AG04449 (cell line): ENCODE results near the gene TLCD2.

Experiments
- CTCF ChIA-PET: fragments of 350-600 bp; formaldehyde crosslinking; extraction: SDS; loops from one replicate; lab custom pipeline; 2021; ENCODE audit warnings: antibody characterized with exemption; lab: Yijun Ruan, JAX
- POLR2A ChIA-PET: fragments of 400-600, 350-600 bp; formaldehyde crosslinking; extraction: SDS; loops from one replicate; lab custom pipeline; 2020; ENCODE audit warnings: antibody characterized with exemption, inconsistent platforms; lab: Yijun Ruan, JAX
- DNase-seq: peaks from one replicate; pipeline ENCODE4 v3.0.0-alpha.2; 2010; ENCODE audit warnings: low read depth, low spot score
- H3K4me3 ChIP-seq: 2 replicates; pipeline ENCODE4 v1.5.1; 2011; ENCODE audit warnings: low read depth, mild to moderate bottlenecking, control low read depth, low read length
- TF ChIP-seq, protein P1 (sequence below): IDR thresholded peaks from one replicate; pipeline ENCODE4 v1.5.1; 2011; ENCODE audit warnings: mild to moderate bottlenecking, moderate library complexity, low read length, control low read depth, inconsistent platforms; ENCODE audit not compliant: insufficient read depth; ENCODE audit errors: missing control alignments

Gene TLCD2

GRCh38 chr17:1736348-1737281, 26.4 kb upstream of the TLCD2 start:
- no peak overlapping the region for H3K4me3 ChIP-seq
- ChIA-PET CTCF (interaction anchor here (1.2 to 1.5 kb wide), 3 partner anchors 15 to 47 kb away, joined by 3 to 7 read pairs (median 6); no protein-coding TSS in a partner anchor), POLR2A (interaction anchor here (0.7 to 0.9 kb wide), 2 partner anchors 20 to 33 kb away, joined by 3 to 5 read pairs; no protein-coding TSS in a partner anchor)
- DNase-seq, result peak; percentile 40
- TF ChIP-seq, protein P1, sequence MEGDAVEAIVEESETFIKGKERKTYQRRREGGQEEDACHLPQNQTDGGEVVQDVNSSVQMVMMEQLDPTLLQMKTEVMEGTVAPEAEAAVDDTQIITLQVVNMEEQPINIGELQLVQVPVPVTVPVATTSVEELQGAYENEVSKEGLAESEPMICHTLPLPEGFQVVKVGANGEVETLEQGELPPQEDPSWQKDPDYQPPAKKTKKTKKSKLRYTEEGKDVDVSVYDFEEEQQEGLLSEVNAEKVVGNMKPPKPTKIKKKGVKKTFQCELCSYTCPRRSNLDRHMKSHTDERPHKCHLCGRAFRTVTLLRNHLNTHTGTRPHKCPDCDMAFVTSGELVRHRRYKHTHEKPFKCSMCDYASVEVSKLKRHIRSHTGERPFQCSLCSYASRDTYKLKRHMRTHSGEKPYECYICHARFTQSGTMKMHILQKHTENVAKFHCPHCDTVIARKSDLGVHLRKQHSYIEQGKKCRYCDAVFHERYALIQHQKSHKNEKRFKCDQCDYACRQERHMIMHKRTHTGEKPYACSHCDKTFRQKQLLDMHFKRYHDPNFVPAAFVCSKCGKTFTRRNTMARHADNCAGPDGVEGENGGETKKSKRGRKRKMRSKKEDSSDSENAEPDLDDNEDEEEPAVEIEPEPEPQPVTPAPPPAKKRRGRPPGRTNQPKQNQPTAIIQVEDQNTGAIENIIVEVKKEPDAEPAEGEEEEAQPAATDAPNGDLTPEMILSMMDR, result no peak

DNA sequence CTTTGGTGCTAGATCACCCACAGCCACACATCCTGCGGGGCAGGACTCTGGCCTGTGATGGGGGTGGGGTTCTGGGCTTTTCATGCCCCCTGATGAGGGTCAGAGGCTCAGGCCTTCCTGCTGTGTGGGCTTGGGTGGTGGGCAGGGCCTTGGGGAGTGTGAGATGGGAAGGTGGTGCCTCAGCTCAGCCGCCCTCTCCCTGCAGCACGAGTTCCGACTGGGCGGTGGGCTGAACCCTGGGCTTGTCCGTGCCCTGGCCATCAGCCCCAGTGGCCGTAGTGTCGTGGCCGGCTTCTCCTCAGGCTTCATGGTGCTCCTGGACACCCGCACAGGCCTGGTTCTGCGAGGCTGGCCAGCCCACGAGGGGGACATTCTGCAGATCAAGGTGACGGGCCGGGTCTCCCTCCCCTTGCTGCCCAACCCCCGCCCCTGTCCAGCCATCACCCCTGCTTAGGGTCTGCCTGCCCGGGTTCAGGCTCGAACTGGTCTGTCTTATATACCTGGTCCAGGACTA, 25.7 kb upstream of the TLCD2 start:
- POLR2A ChIA-PET, result interaction anchor here (0.9 kb wide), 1 partner anchor 19 kb away, joined by 5 read pairs; no protein-coding TSS in a partner anchor
- no peak overlapping the region for H3K4me3 ChIP-seq
- TF ChIP-seq, protein P1, result no peak
- CTCF ChIA-PET, result interaction anchor here (1.4 to 1.5 kb wide), 2 partner anchors 14 to 48 kb away, joined by 6 to 7 read pairs; no protein-coding TSS in a partner anchor
- DNase-seq, result no peak

- no peak for DNase-seq
- ChIA-PET CTCF (no interaction called here), POLR2A (interaction anchor here (0.7 kb wide), 1 partner anchor 33 kb away, joined by 3 read pairs; no protein-coding TSS in a partner anchor)
- TF ChIP-seq, protein P1, result no peak
- H3K4me3 ChIP-seq, result no peak overlapping the region
Measured at GRCh38 chr17:1735418-1735817, 25.2 kb upstream of the TLCD2 start.

DNA sequence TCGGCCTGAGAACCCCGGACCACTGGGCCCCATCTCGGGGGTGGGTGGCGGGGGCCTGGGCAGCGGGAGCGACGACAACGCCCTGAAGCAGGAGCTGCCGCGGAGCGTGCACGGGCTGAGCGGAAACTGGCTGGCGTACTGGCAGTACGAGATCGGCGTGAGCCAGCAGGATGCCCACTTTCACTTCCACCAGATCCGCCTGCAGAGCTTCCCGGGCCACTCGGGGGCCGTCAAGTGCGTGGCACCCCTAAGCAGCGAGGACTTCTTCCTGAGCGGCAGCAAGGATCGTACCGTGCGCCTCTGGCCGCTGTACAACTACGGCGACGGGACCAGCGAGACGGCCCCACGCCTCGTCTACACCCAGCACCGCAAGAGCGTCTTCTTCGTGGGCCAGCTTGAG, 23.6 kb upstream of the TLCD2 start:
- ChIA-PET POLR2A (no interaction called here), CTCF (interaction anchor here (1.7 kb wide), 1 partner anchor 12 kb away, joined by 4 read pairs; no protein-coding TSS in a partner anchor)
- DNase-seq, result no peak
- no peak overlapping the region for H3K4me3 ChIP-seq
- TF ChIP-seq, protein P1, result no peak

DNA sequence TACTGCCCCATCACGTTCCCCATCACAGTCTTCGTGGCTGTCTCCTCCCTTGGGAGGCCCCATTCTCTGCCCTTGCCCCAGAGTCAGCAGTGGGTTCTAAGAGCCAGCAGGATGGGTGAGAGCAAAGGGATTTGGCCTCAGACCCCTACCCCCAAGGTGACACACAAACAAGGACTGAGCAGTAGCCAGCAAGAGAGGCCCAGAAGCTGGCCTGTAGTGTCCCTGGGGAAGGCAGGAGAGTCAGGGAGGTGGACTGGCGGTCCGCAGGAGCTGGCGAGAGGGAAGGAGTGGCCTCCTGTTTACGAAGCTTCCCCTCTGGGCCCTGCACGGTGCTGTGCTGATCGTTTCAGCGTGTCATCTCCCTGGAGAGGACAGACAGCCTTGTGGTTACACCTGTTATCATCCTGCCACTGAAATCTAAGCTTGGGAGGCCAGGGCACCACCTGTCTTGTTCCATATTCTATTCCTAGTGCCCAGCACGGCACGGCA, 22.7 kb upstream of the TLCD2 start:
- no peak overlapping the region for H3K4me3 ChIP-seq
- DNase-seq, result no peak
- TF ChIP-seq, protein P1, result no peak
- POLR2A ChIA-PET, result interaction anchor here (1.6 kb wide), 1 partner anchor 16 kb away, joined by 9 read pairs; no protein-coding TSS in a partner anchor
- CTCF ChIA-PET, result interaction anchor here (1.7 to 3.1 kb wide), 2 partner anchors 11 to 51 kb away, joined by 4 to 9 read pairs; no protein-coding TSS in a partner anchor
